ENCODE measurements around the gene SSC4D.
A peak's percentile ranks its signal among the peaks of the same experiment; 100 is the strongest.
"Not testable (repeated sequence)": the region's sequence is repeated elsewhere in the genome, so short reads cannot be mapped to it uniquely, and the experiment has no call there.

The SSC4D gene

DNA sequence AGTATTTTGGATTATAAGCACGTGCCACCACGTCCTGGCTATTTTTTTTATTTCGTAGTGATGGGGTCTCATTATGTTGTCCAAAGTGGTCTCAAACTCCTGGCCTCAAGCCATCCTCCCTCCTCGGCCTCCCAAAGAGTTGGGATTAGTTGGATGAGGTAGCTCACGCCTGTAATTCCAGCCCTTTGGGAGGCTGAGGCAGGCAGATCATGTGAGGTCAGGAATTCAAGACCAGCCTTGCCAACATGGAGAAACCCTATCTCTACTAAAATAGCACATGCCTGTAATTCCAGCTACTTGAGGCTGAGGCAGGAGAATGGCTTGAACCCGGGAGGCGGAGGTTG is 28.9 kb downstream of the SSC4D start:
- no peak for DNase-seq

DNA sequence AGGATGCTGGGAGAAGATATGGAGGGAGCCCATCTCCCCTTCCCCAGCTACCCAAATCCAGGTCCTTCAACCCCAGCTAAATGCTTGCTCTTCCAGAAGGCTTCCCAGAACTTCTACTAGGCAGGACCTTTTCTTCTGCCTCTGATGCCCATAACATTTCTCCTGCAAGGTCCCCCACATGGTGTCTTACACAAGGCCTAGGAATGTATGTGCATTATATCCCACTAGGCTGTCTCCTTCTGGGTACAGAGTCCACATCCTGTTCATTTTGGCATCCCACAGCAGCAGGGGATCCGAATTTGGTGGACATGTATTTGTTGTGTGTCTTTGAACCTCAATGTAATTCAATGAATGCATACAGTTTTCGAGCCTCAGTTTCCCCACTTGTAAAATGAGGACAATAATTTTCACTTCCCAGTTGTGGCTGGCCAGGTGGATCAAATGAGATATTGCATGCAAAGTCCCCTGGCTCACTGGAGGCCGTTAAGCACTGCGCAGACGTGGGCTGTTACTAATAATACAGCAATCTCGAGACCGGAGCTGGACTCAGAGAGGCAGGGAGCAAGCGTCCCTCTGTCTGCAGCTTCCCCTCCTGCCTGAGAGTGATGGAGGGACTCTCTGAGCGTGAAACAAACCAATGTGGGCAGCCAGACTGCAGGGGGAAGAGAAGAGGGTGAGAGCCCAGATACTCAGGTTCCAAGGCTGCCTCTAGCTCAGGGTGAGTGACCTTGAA is 32.1 kb downstream of the SSC4D start:
- no peak for DNase-seq

GRCh38 chr7:76375251-76375650 is 34.2 kb downstream of the SSC4D start:
- DNase-seq = no peak

DNA sequence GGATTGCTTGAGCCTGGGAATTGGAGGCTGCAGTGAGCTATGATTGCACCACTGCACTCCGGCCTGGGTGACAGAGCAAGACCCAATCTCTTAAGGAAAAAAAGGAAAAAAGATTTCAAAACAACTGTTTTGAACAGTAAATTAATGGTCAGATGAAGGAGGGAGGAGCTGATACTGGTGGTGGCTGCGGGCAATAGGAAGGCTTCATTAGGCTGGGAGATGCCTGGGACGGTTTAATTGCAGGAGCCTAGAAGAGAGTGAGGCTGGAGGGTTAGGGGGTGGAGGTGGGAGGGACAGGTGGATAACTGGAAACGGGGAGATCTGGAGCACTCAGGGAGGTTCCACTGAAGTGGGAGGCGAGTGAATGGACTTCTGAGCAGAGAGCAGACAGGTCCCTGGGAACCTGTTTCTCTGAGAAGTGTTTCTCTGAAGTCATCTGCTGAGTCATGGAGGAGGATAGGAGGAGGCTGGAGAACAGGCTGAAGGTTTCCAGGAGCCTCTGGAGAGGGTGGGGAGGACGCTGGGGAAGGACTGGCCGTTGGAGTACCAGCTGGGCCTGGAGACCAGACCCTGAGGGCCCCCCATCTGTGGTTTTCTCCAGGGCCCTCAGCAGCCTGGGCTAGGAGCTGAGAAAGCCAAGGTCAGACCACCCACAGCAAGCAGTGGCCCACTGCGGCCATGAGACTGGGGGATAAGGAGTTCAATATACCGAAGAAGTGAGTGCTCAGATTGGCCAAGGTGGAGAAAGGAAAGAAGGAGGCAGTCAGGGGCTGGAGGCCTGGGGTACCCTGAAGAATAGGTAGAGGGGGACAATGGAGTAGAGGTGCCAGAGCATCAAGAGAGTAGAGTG is 36.3 kb downstream of the SSC4D start:
- DNase-seq = no peak

- no peak for DNase-seq
Observed at GRCh38 chr7:76371396-76371795, 38.1 kb downstream of the SSC4D start.

- DNase-seq = no peak
Observed at GRCh38 chr7:76369018-76369417, 40.5 kb downstream of the SSC4D start.

- DNase-seq = no peak
Observed at GRCh38 chr7:76368190-76368589, 41.3 kb downstream of the SSC4D start.

- DNase-seq = no peak
Observed at GRCh38 chr7:76364198-76364584, 45.3 kb downstream of the SSC4D start.

DNA sequence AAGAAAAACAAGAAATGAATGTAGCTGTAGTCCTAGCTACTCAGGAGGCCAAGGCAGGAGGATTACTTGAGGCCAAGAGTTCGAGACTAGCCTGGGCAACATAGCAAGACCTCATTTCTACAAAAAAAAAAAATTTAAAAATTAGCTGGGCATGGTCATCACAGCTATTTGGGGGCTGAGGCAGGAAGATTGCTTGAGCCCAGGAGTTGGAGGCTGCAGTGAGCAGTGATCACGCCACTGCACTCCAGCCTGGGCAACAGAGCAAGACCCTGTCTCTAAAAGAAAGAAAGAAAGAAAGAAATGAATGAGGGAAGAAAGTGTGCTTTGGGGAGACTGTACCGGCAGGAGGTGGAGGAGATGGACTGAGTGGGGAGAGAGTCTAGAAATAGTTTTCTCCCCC is 45.7 kb downstream of the SSC4D start:
- DNase-seq = not testable (repeated sequence)

DNA sequence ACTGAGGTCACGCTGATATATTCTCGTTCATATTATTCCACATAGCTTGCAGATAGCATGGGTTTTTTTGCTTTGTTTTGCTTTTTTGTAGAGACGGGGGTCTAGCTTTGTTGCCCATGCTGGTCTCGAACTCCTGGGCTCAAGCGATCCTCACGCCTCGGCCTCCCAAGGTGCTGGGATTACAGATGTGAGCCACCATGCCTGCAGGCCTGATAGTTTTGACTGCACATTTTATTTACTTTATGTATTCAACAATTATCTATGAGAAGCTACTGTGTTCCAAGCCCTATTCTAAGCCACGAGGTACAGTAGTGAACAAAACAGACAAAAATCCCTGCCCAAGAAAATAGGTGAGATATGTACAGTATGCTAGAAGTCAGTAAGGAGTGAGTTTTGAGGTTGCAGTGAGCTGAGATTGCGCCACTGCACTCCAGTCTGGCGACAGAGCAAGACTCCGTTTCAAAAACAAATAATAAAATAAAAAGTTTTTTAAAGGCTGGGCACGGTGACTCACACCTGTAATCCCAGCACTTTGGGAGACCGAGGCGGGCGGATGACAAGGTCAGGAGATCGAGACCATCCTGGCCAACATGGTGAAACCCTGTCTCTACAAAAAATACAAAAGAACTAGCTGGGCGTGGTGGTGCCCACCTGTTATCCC is 49.4 kb downstream of the SSC4D start:
- DNase-seq = no peak

GRCh38 chr7:76359111-76359977 is 50.2 kb downstream of the SSC4D start:
- DNase-seq = peak; percentile 91

- DNase-seq = peak; percentile 87
Observed at GRCh38 chr7:76358481-76359110, 50.9 kb downstream of the SSC4D start, which contains the start of gene YWHAG. TSS of gene YWHAG (minus strand) at chr7:76358991. CDS start at chr7:76358808, 183 bp downstream.

GRCh38 chr7:76358011-76358480 is 51.5 kb downstream of the SSC4D start:
- peak; percentile 64 for DNase-seq

DNA sequence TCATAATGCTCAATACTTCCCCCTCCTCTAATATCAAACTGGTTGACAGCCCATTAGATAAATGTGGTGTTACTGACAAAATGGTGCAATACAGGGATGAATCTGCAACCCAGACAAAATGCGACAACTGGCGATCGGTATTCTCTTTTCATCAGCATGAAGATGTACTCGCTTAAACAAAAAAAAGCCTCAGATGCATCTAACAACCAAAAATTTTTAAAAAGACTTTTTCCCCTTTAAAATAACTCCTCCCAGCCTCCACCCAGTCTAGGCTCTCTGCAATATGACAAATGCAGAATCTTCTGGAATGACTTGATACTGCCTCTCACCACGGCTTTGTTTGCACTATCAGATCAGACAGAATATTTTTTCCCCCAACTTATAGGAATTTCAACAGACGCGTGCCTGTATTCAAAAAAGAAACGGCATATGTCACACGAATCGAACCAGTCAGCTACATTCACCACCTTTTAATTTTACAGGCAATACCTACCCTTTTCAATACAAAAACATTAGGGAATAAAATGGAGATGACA is 52.0 kb downstream of the SSC4D start:
- no peak for DNase-seq

DNA sequence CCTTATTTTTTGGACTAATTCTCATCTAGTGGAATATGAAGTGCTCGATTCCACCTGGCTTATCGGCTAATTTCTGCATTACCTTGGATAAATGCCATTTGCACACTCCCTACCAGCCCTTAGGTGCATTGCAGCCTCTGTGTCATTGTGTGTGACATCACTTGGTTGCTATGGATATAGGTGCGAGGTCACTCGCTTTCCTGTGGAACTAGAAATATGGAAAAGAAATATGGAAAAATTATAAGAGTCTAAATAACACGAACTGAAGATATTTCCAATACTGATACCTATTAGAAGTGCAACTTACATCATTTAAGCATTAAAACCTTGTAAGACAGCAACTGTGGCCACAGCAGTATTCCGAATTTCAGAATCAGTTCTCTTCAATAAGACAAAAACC is 52.7 kb downstream of the SSC4D start:
- no peak for DNase-seq

DNA sequence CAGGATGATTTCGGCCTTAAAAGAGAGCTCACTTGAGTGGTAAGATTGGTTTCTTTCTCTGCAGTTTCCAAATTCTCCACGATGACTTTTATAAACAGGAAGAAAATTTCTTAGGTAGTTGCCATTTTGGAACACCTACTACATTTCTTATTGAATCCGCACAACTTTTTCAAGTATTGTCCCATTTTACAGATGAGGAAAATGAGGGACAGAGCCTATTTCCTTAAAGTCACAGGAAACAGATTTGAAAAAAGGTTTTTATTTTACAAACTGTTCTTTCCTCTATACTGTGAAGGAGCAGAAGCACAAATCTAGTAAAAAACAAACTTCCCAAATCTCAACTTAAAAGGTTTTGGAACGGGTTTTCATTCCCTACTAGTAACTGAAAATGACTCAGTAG is 53.4 kb downstream of the SSC4D start:
- DNase-seq = no peak

- no peak for DNase-seq
Observed at GRCh38 chr7:76354981-76355730, 54.3 kb downstream of the SSC4D start.

DNA sequence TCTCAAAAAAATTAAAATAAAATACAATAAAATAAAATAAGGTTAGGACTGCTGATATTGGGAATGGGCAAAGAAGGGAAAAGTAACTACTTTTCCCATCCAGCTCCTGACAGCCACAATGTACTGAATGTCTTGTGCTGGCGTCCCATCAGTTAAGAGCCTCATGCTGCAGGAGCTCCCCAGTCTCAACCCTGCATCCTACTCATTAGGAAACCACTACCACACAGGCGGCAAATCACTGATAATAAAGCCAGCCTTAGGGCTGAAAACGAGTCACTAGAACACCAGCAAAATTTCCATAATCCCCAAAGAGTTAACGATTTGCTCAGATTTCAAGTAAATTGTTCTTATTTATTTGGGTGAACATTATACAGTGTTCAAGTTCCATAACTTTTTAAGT is 55.0 kb downstream of the SSC4D start:
- no peak for DNase-seq

GRCh38 chr7:76353744-76354143 is 55.8 kb downstream of the SSC4D start:
- DNase-seq = no peak

DNA sequence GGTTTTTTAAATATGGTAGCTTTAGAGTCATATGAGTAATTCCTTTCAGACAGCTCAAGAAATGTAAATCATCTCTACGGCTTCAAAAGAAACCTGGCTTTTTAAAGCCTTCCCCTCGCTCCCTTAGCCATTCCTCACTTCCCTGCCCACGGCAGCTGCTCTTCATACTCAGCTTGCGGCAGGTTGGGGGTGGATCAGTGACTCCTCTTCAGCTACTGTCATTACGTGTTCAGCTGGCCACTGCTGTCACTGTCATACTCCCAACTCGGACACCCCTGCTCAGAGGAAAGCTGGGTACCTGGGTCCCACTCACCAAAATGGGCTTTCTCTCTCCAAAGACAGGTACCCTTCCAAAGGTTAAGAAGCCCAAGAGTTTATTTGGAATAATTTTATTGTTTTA is 57.3 kb downstream of the SSC4D start:
- no peak for DNase-seq

DNA sequence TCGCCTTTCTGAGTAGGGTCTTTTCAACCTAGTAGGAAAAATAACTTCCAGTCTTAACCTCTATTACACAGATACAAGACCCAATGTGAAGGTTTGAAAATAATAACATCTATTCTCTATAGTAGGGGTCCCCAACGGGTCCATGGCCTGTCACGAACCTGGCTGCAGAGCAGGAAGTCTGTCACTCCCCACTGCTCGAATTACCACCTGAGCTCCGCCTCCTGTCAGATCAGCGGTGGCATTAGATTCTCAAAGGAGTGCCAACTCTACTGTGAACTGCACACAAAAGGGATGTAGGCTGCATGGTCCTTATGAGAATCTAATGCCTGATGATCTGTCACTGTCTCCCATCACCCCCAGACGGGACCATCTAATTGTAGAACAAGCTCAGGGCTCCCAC is 58.1 kb downstream of the SSC4D start:
- DNase-seq = no peak
